ENCODE data around the gene CNKSR1.

Gene CNKSR1

DNA sequence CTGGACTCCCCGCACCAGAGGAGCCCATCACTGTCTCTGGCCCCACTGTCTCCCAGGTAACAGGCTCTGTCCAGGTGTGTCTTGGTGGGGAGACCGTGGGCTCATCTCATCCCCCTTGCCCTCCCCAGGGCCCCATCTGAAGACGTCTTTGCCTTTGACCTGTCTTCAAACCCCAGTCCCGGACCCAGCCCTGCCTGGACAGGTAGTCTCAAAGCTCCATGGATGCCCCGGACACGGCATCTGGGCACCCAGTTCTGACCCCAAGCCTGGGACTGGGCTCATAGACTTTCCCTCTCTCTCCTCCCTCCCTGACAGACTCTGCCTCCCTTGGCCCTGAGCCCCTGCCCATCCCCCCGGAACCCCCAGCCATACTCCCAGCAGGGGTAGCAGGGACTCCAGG is 6.8 kb downstream of the CNKSR1 start:
- Histone ChIP-seq H3K27me3 (ENCODE audit: insufficient read depth, low read length, poor library complexity) (no peaks in the 10 kb centered on the region), H3K9ac (ENCODE audit: low read depth, low read length) (no peak overlapping the region), H3K4me2 (ENCODE audit: insufficient read depth, low read length) (no peak overlapping the region), H2AFZ (ENCODE audit: low read depth, low read length) (no peak overlapping the region), H3K27ac (ENCODE audit: low read length) (no peak overlapping the region), H3K9me3 (ENCODE audit: insufficient read depth, low read length, severe bottlenecking) (no peaks in the 10 kb centered on the region), H3K36me3 (ENCODE audit: insufficient read depth, low read length) (no peaks in the 10 kb centered on the region), H3K4me3 (ENCODE audit: low read depth in 1 of 2, low read length in 2 of 2) (no peak overlapping the region), H4K20me1 (ENCODE audit: insufficient read depth, low read length) (no peaks in the 10 kb centered on the region; the same call in 1 of the 2 replicates), H3K79me2 (ENCODE audit: insufficient read depth, low read length) (no peaks in the 10 kb centered on the region), H3K4me1 (ENCODE audit: insufficient read depth, low read length) (no peaks in the 10 kb centered on the region)
- no peak for TF ChIP-seq CTCF (IDR thresholded peaks at IDR 0.05; ENCODE audit: borderline replicate concordance, extremely low read depth, low read length, poor library complexity, severe bottlenecking)
- no peak for TF ChIP-seq EZH2 (IDR thresholded peaks at IDR 0.05; ENCODE audit: borderline replicate concordance, low read depth, low read length, severe bottlenecking)
- ATAC-seq (ENCODE audit: insufficient read depth, low read depth) = no peak
- DNase-seq = no peak

GRCh38 chr1:26184883-26185282 is 7.6 kb downstream of the CNKSR1 start:
- Histone ChIP-seq H3K36me3 (ENCODE audit: insufficient read depth, low read length) (no peaks in the 10 kb centered on the region), H3K4me1 (ENCODE audit: insufficient read depth, low read length) (no peaks in the 10 kb centered on the region)
- TF ChIP-seq CTCF (IDR thresholded peaks at IDR 0.05; ENCODE audit: borderline replicate concordance, extremely low read depth, low read length, poor library complexity, severe bottlenecking) (no peak), EZH2 (IDR thresholded peaks at IDR 0.05; ENCODE audit: borderline replicate concordance, low read depth, low read length, severe bottlenecking) (no peak)

DNA sequence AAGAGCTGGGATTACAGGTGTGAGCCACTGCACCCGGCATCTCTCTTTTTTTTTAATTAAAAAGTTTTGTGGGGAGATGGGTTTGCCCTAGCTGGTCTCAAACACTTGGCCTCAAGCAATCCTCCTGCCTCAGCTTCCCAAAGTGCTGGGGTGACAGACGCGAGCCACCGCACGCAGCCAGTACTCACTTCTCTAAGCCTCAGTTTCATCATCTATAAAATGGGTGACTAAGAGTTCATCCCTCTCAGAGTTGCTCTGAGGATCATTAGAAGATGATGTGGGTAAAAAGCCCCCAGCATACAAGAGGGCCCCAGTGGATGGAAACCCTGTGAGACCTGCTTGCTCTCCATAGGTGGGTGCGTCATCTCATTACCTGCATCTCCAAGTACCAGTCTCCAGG is 10.6 kb downstream of the CNKSR1 start:
- no peak for ATAC-seq (ENCODE audit: insufficient read depth, low read depth)
- Histone ChIP-seq H3K27ac (ENCODE audit: low read length) (no peak overlapping the region), H3K79me2 (ENCODE audit: insufficient read depth, low read length) (no peaks in the 10 kb centered on the region), H3K9ac (ENCODE audit: low read depth, low read length) (no peak overlapping the region), H3K4me1 (ENCODE audit: insufficient read depth, low read length) (peaks cover 8% of the 10 kb centered on the region), H2AFZ (ENCODE audit: low read depth, low read length) (no peak overlapping the region), H3K4me3 (ENCODE audit: low read depth in 1 of 2, low read length in 2 of 2) (no peak overlapping the region), H3K4me2 (ENCODE audit: insufficient read depth, low read length) (no peak overlapping the region), H3K36me3 (ENCODE audit: insufficient read depth, low read length) (no peaks in the 10 kb centered on the region), H3K9me3 (ENCODE audit: insufficient read depth, low read length, severe bottlenecking) (no peaks in the 10 kb centered on the region), H3K27me3 (ENCODE audit: insufficient read depth, low read length, poor library complexity) (no peaks in the 10 kb centered on the region), H4K20me1 (ENCODE audit: insufficient read depth, low read length) (no peaks in the 10 kb centered on the region; the same call in 1 of the 2 replicates)
- no peak for DNase-seq
- TF ChIP-seq EZH2 (IDR thresholded peaks at IDR 0.05; ENCODE audit: borderline replicate concordance, low read depth, low read length, severe bottlenecking) = no peak
- TF ChIP-seq CTCF (IDR thresholded peaks at IDR 0.05; ENCODE audit: borderline replicate concordance, extremely low read depth, low read length, poor library complexity, severe bottlenecking) = no peak

More at GRCh38 chr1:26184883-26185282, 7.6 kb downstream of the CNKSR1 start:
- no peaks in the 10 kb centered on the region; the same call in 1 of the 2 replicates for H4K20me1 ChIP-seq (ENCODE audit: insufficient read depth, low read length)
- H3K27me3 ChIP-seq (ENCODE audit: insufficient read depth, low read length, poor library complexity) = no peaks in the 10 kb centered on the region
- no peak overlapping the region for H3K4me3 ChIP-seq (ENCODE audit: low read depth in 1 of 2, low read length in 2 of 2)
- H3K27ac ChIP-seq (ENCODE audit: low read length) = no peak overlapping the region
- no peak overlapping the region for H2AFZ ChIP-seq (ENCODE audit: low read depth, low read length)
- H3K79me2 ChIP-seq (ENCODE audit: insufficient read depth, low read length) = no peaks in the 10 kb centered on the region
- H3K9me3 ChIP-seq (ENCODE audit: insufficient read depth, low read length, severe bottlenecking) = no peaks in the 10 kb centered on the region
- H3K9ac ChIP-seq (ENCODE audit: low read depth, low read length) = no peak overlapping the region
- ATAC-seq (ENCODE audit: insufficient read depth, low read depth) = no peak
- no peak overlapping the region for H3K4me2 ChIP-seq (ENCODE audit: insufficient read depth, low read length)
- DNase-seq = no peak

- peaks cover 8% of the 10 kb centered on the region for H3K4me1 ChIP-seq (ENCODE audit: insufficient read depth, low read length)
- no peak overlapping the region for H3K27ac ChIP-seq (ENCODE audit: low read length)
- no peaks in the 10 kb centered on the region for H3K36me3 ChIP-seq (ENCODE audit: insufficient read depth, low read length)
- no peaks in the 10 kb centered on the region for H3K9me3 ChIP-seq (ENCODE audit: insufficient read depth, low read length, severe bottlenecking)
- H3K9ac ChIP-seq (ENCODE audit: low read depth, low read length) = no peak overlapping the region
- no peak overlapping the region for H3K4me3 ChIP-seq (ENCODE audit: low read depth in 1 of 2, low read length in 2 of 2)
- H3K79me2 ChIP-seq (ENCODE audit: insufficient read depth, low read length) = no peaks in the 10 kb centered on the region
- H3K4me2 ChIP-seq (ENCODE audit: insufficient read depth, low read length) = no peak overlapping the region
- no peaks in the 10 kb centered on the region for H3K27me3 ChIP-seq (ENCODE audit: insufficient read depth, low read length, poor library complexity)
- TF ChIP-seq EZH2 (IDR thresholded peaks at IDR 0.05; ENCODE audit: borderline replicate concordance, low read depth, low read length, severe bottlenecking) = no peak
- no peak for TF ChIP-seq CTCF (IDR thresholded peaks at IDR 0.05; ENCODE audit: borderline replicate concordance, extremely low read depth, low read length, poor library complexity, severe bottlenecking)
- no peak for DNase-seq
- H4K20me1 ChIP-seq (ENCODE audit: insufficient read depth, low read length) = no peaks in the 10 kb centered on the region; the same call in 1 of the 2 replicates
- ATAC-seq (ENCODE audit: insufficient read depth, low read depth) = no peak
- H2AFZ ChIP-seq (ENCODE audit: low read depth, low read length) = no peak overlapping the region
These were observed 11.2 kb downstream of the CNKSR1 start for GRCh38 chr1:26188477-26188876.

Measured in DND-41 (cell line).